ENCODE measurements around the gene AKAP9.
"Not testable (repeated sequence)": the region's sequence is repeated elsewhere in the genome, so short reads cannot be mapped to it uniquely, and the experiment has no call there.

AKAP9 gene

GRCh38 chr7:92092210-92092609 lies 151.5 kb downstream of the AKAP9 start:
- no peak overlapping the region for H3K4me3 ChIP-seq (ENCODE audit: low read depth, low read length)
- no peaks in the 10 kb centered on the region for H3K9me3 ChIP-seq (ENCODE audit: severe bottlenecking)
- peaks cover 78% of the 10 kb centered on the region for H3K36me3 ChIP-seq
- no peak for TF ChIP-seq CTCF (IDR thresholded peaks at IDR 0.05; ENCODE audit: low read depth, low read length)
- H3K27me3 ChIP-seq (ENCODE audit: insufficient read depth, low read depth, severe bottlenecking): no peaks in the 10 kb centered on the region
- DNase-seq: no peak
- no peak overlapping the region for H3K27ac ChIP-seq

GRCh38 chr7:92095380-92095779 lies 154.7 kb downstream of the AKAP9 start:
- no peak for DNase-seq
- H3K27ac ChIP-seq: no peak overlapping the region
- no peak overlapping the region for H3K4me3 ChIP-seq (ENCODE audit: low read depth, low read length)
- no peak for TF ChIP-seq CTCF (IDR thresholded peaks at IDR 0.05; ENCODE audit: low read depth, low read length)
- no peaks in the 10 kb centered on the region for H3K27me3 ChIP-seq (ENCODE audit: insufficient read depth, low read depth, severe bottlenecking)
- no peaks in the 10 kb centered on the region for H3K9me3 ChIP-seq (ENCODE audit: severe bottlenecking)
- H3K36me3 ChIP-seq: peaks cover 80% of the 10 kb centered on the region

- H3K4me3 ChIP-seq (ENCODE audit: low read depth, low read length): no peak overlapping the region
- no peak for TF ChIP-seq CTCF (IDR thresholded peaks at IDR 0.05; ENCODE audit: low read depth, low read length)
- H3K27me3 ChIP-seq (ENCODE audit: insufficient read depth, low read depth, severe bottlenecking): no peaks in the 10 kb centered on the region
- DNase-seq: no peak
- no peak overlapping the region for H3K27ac ChIP-seq
- H3K36me3 ChIP-seq: peaks cover 77% of the 10 kb centered on the region
- no peaks in the 10 kb centered on the region for H3K9me3 ChIP-seq (ENCODE audit: severe bottlenecking)
Observed at GRCh38 chr7:92100534-92100933, 159.9 kb downstream of the AKAP9 start.

- not testable (repeated sequence) for H3K27me3 ChIP-seq (ENCODE audit: insufficient read depth, low read depth, severe bottlenecking); H3K9me3 ChIP-seq (ENCODE audit: severe bottlenecking); H3K4me3 ChIP-seq (ENCODE audit: low read depth, low read length); H3K27ac ChIP-seq; DNase-seq
- H3K36me3 ChIP-seq: peaks cover 74% of the 10 kb centered on the region
Observed at GRCh38 chr7:92102862-92103261, 162.2 kb downstream of the AKAP9 start.

- no peaks in the 10 kb centered on the region for H3K9me3 ChIP-seq (ENCODE audit: severe bottlenecking)
- no peak overlapping the region for H3K27ac ChIP-seq
- H3K4me3 ChIP-seq (ENCODE audit: low read depth, low read length): no peak overlapping the region
- no peak for TF ChIP-seq CTCF (IDR thresholded peaks at IDR 0.05; ENCODE audit: low read depth, low read length)
- peaks cover 63% of the 10 kb centered on the region for H3K36me3 ChIP-seq
- H3K27me3 ChIP-seq (ENCODE audit: insufficient read depth, low read depth, severe bottlenecking): no peaks in the 10 kb centered on the region
- no peak for DNase-seq
Observed at GRCh38 chr7:92108821-92109220, 168.2 kb downstream of the AKAP9 start.

- H3K4me3 ChIP-seq (ENCODE audit: low read depth, low read length): no peak overlapping the region
- H3K36me3 ChIP-seq: peaks cover 68% of the 10 kb centered on the region
- no peak for DNase-seq
- no peak for TF ChIP-seq CTCF (IDR thresholded peaks at IDR 0.05; ENCODE audit: low read depth, low read length)
- H3K27me3 ChIP-seq (ENCODE audit: insufficient read depth, low read depth, severe bottlenecking): no peaks in the 10 kb centered on the region
- no peaks in the 10 kb centered on the region for H3K9me3 ChIP-seq (ENCODE audit: severe bottlenecking)
- H3K27ac ChIP-seq: no peak overlapping the region
Observed at GRCh38 chr7:92110857-92111256, 170.2 kb downstream of the AKAP9 start.

Measured in WERI-Rb-1 (cell line).